DND-41 (cell line): ENCODE results near the gene ALX3.

Experiments
- ATAC-seq: fragments of 200-7000 bp; cut with Tn5 transposase; 3 replicates; pipeline ENCODE4 v1.9.1; 2021; ENCODE audit warnings: low read depth; ENCODE audit not compliant: insufficient read depth
- DNase-seq: peaks from one replicate; pipeline ENCODE4 v3.0.0-alpha.2; 2020
- H2AFZ ChIP-seq: 2 replicates; pipeline ENCODE4 v1.6.0; 2012; ENCODE audit warnings: low read depth, low read length
- H3K27ac ChIP-seq: 2 replicates; pipeline ENCODE4 v1.5.1; 2012; ENCODE audit warnings: low read length, inconsistent platforms
- H3K27me3 ChIP-seq: fragments of 200-600 bp; sonication (generic); 2 replicates; pipeline ENCODE4 v1.6.0; 2012; ENCODE audit warnings: low read length, mild to moderate bottlenecking, inconsistent platforms; ENCODE audit not compliant: insufficient read depth, poor library complexity
- H3K36me3 ChIP-seq: 2 replicates; pipeline ENCODE4 v1.5.1; 2012; ENCODE audit warnings: low read length, inconsistent platforms; ENCODE audit not compliant: insufficient read depth
- H3K4me1 ChIP-seq: 2 replicates; pipeline ENCODE4 v1.5.1; 2012; ENCODE audit warnings: mild to moderate bottlenecking, low read length; ENCODE audit not compliant: insufficient read depth
- H3K4me2 ChIP-seq: 2 replicates; pipeline ENCODE4 v1.6.0; 2012; ENCODE audit warnings: mild to moderate bottlenecking, moderate library complexity, low read length, inconsistent platforms; ENCODE audit not compliant: insufficient read depth
- H3K4me3 ChIP-seq, 2 experiments: fragments of 200-600 bp in 1 of 2; shearing (Covaris generic) in 1 of 2; 2 replicates each; pipeline ENCODE4 v1.5.1; 2012 to 2016; ENCODE audit warnings: inconsistent platforms in 2 of 2, low read length in 2 of 2, mild to moderate bottlenecking in 2 of 2, low read depth in 1 of 2, moderate library complexity in 1 of 2
- H3K79me2 ChIP-seq: 2 replicates; pipeline ENCODE4 v1.6.0; 2012; ENCODE audit warnings: low read length, inconsistent platforms; ENCODE audit not compliant: insufficient read depth
- H3K9ac ChIP-seq: 2 replicates; pipeline ENCODE4 v1.6.0; 2012; ENCODE audit warnings: low read depth, mild to moderate bottlenecking, inconsistent platforms, low read length, moderate library complexity
- H3K9me3 ChIP-seq: 2 replicates; pipeline ENCODE4 v1.5.1; 2012; ENCODE audit warnings: low read length, moderate library complexity, mild to moderate bottlenecking, inconsistent platforms; ENCODE audit not compliant: insufficient read depth, severe bottlenecking
- H4K20me1 ChIP-seq: 2 replicates; pipeline ENCODE4 v1.6.0; 2012; ENCODE audit warnings: low read length; ENCODE audit not compliant: insufficient read depth
- CTCF ChIP-seq: IDR thresholded peaks from 2 replicates; pipeline ENCODE4 v1.5.1; 2012; ENCODE audit warnings: borderline replicate concordance, low read length, moderate library complexity, mild to moderate bottlenecking; ENCODE audit not compliant: poor library complexity, severe bottlenecking; ENCODE audit errors: extremely low read depth
- EZH2 ChIP-seq: IDR thresholded peaks from 3 replicates; pipeline ENCODE4 v1.6.1; 2012; ENCODE audit warnings: borderline replicate concordance, low read depth, mild to moderate bottlenecking, moderate library complexity, low read length, inconsistent platforms; ENCODE audit not compliant: severe bottlenecking

The ALX3 gene

GRCh38 chr1:110034451-110035235 lies 35.8 kb downstream of the ALX3 start, which contains the start of gene STRIP1:
TSS of gene STRIP1 (plus strand) at chr1:110034624. CDS start at chr1:110034638, 14 bp downstream.
- Histone ChIP-seq H3K9ac (peak within 1 kb of the TSS; percentile 95), H3K79me2 (peaks cover 37% of the 10 kb centered on the region), H3K4me1 (peaks cover 38% of the 10 kb centered on the region), H3K27ac (peak within 1 kb of the TSS; percentile 87), H3K9me3 (no peaks in the 10 kb centered on the region), H3K4me2 (peak within 1 kb of the TSS; percentile 85), H3K36me3 (peaks cover 31% of the 10 kb centered on the region), H2AFZ (peak within 1 kb of the TSS; percentile 88), H3K4me3 (peak within 1 kb of the TSS; percentile 95 to 97), H3K27me3 (no peaks in the 10 kb centered on the region), H4K20me1 (peaks cover 22% of the 10 kb centered on the region; the same call in 1 of the 2 replicates)
- TF ChIP-seq CTCF (no peak), EZH2 (no peak)
- ATAC-seq (peak; percentile 88), DNase-seq (peak; percentile 95)

DNA sequence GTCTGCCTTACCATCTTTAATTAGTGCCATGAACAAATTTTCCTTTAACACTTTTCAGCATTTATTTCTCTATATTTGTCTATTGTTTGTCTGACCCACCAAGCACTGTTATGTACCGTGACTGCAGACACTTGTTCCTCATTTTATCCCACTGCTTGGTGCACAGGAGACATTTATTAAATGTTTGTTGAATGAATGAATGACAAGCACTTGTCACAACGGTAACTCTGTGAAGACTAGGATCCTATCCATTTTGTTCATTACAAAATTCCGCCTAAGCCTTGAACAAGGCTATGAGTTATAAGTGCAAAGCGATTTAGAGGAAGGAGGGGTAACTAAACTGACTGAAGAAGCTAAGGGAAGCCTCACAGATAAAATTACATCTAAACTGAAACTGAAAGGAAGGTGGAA lies 36.4 kb downstream of the ALX3 start:
- Histone ChIP-seq H3K27ac (peak overlapping the region; percentile 87), H3K27me3 (no peaks in the 10 kb centered on the region), H3K79me2 (peaks cover 37% of the 10 kb centered on the region), H3K4me1 (peaks cover 40% of the 10 kb centered on the region), H3K4me3 (peak overlapping the region; percentile 20 to 95), H2AFZ (peak overlapping the region; percentile 79), H3K4me2 (peak overlapping the region; percentile 71), H3K9ac (peak overlapping the region; percentile 95), H4K20me1 (peaks cover 22% of the 10 kb centered on the region; the same call in 1 of the 2 replicates), H3K36me3 (peaks cover 25% of the 10 kb centered on the region), H3K9me3 (no peaks in the 10 kb centered on the region)
- no peak for ATAC-seq
- no peak for TF ChIP-seq CTCF
- TF ChIP-seq EZH2: no peak
- no peak for DNase-seq

DNA sequence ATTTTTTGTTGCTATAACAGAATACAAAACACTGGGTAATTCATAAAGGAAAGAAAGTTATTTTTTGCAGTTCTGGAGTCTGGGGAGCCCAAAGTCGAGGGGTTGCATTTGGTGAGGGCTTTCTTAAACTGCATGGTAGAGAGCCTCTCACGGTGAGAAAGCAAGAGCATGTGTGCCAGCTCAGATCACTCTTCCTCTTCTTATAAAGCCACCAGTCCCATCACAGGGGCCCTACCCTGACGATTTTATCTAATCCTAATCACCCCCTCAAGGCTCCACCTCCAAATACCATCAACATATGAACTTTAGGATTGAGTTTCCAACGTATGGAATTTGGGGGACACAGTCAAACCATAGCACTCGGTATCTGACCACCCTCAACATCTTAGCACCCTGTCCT lies 37.1 kb downstream of the ALX3 start:
- no peak for DNase-seq

More for the DNA sequence above, 37.1 kb downstream of the ALX3 start:
- Histone ChIP-seq H3K9me3 (no peaks in the 10 kb centered on the region), H3K4me1 (peaks cover 40% of the 10 kb centered on the region), H3K79me2 (peaks cover 37% of the 10 kb centered on the region), H4K20me1 (peaks cover 19% of the 10 kb centered on the region; the same call in 1 of the 2 replicates), H3K9ac (peak overlapping the region; percentile 95), H3K36me3 (peaks cover 19% of the 10 kb centered on the region), H2AFZ (peak overlapping the region; percentile 79), H3K27ac (peak overlapping the region; percentile 87), H3K27me3 (no peaks in the 10 kb centered on the region), H3K4me2 (peak overlapping the region; percentile 71), H3K4me3 (peak overlapping the region in 1 of 2 experiments; percentile 95; a peak in 2 of 4 replicates)
- TF ChIP-seq EZH2: no peak
- TF ChIP-seq CTCF: no peak
- ATAC-seq: no peak
